AG08396 (cell line): ENCODE data around the gene EGFL8.
"Not testable (repeated sequence)": the region's sequence is repeated elsewhere in the genome, so short reads cannot be mapped to it uniquely, and the experiment has no call there.

Source experiments
- DNase-seq: peaks from one replicate; pipeline ENCODE4 v3.0.0; 2012; ENCODE audit warnings: low spot score, mixed read lengths

The EGFL8 gene

DNA sequence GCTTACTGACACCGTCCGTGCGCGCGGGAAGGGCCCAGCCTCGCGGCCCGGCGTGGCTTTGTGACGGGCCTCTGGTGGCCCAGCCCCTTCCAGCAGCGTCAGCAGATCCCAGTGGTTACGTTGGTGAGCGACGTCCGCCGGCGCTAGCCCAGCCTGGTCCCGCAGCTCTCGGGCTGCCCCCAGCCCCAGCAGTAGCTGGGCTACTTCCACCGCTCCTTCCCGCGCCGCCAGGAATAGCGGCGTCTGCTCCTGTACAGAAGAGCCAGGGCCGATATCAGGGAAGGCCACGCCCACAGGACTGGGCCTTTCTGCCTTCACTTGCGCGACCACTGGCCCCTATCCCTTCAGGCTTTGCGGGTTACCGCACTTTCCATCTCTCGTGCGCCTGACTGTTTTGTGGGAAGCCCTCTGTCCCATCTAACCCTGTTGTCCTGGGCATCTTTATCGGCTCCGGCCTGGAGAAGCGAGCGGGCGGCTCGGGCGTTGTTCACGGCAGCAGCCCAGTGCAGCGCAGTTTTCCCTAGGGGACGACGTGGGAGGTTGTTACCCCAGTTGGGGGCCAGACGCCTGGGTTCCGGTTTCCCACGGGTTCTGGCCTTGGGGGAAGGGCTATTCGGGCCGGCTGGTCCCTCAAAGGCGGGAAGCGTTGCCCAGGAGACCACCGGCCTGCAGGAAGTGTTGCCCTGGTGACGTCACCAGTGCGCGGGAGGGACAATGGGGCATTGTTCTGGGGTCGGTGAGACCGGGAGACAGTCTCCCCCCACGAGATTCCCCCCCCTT lies 31.7 kb downstream of the EGFL8 start:
- peak; percentile 77 for DNase-seq

DNA sequence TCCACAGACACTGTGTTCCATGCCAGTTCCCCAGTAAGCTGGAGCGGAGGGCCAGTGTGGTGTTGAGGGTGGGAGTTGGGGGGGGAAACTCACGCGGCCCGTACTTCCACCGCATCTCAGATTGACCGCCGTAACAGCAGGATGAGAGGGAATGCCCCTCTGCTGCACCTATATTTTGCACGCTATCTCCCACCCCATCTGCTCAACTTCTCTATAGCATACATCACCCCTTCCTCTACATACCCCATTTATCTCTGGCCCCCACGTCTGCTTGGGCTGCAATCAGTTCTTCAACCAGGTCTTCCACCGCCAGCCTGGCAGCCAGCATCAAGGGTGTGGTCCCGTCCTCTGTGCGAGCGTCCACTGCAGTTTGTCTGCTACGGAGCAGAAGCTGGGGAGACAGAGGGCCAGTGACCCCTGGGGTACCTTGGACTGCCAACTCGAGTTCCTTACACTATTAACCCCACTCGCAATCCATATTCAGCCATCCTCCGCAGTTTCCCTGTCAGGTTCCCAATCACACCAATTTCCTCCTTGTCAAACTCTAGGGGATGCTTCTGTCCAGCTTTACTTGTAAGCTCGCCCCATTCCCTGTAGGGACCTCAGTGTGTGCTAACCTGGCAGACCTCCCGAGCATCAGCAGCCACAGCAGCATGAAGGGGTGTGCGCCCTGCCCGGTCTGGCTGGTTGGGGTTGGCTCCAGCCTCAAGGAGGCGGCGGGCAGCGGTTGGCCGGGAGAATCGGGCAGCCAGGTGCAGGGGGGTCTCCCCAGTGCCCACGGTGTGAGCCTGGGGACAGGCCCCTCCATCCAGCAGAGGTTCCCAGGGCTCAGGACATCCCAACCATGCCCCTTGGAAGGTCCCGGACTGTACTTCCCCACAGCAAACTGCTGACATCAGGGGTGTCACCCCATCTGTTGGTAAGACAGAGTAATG lies 32.6 kb downstream of the EGFL8 start:
- DNase-seq, result no peak

DNA sequence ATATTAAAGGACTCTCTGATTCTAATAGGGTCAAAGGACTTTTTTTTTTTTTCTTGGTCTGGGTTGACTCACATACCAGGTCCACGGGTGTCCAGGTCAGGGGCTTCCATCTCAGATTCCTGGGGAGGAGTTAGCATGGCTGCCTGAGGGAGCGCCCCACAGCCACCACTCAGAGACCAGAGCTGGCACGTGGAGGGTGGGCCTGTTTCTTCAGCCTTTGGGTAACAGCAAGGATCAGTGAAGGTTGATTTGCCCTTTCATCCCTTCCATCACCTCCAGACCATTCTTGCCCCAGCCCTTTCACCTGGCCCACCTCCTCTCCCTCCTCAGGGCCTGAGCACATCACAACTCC lies 33.9 kb downstream of the EGFL8 start:
- no peak for DNase-seq

DNA sequence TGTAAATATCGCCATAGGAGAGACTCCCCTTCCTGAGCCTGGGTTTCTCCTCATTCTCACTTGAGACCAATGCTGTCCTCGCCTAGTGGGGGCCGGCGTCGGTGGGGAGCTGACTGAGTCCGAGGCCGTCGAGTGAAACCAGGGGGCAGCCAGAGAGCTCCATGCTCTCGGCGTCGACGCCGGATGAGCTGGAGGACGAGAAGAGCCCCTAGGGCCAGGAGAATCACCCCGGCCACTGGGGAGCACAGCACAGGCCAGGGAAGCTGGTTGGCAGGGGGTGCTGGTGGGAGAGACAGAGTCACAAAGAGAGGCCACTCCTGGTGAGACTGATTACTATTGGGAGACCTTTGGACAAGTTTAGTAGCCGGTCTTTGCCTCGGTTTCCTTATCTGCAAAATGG lies 34.5 kb downstream of the EGFL8 start:
- no peak for DNase-seq

DNA sequence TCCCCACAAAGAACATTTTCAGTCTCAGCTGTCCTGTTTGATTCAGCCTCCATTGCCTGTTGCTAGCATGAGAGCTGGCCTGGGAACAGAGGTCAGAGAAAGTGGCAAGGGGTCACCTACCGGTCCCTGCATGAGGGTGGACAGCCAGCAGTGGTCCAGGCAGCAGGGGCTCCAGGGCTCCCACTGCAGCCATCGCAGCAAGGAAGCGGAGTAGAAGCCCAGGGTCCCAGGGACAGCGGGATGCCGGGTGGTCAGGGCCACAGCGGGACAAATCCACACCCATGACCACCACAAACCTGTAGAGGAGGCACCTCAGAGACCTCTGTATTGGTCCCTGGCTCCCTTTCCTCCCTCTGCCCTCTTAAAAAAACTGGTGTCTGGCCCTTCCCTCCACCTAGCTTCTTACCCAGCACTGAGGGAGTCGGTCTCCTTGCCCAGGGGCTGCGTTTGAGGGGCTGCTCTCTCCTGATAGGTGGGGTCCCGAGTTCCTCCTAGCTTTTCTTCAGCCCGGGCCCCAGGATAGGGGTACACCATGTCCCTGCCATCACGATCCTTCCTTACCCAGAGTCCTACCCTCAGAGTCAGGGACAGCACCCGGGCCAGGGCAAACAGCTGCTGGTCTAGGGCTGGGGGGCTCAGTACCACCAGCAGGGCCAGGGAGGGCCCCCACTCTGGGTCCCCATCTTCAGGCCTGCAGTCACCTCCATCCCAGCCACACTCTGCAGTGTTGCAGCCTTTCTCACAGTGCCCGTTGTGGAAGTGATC lies 36.5 kb downstream of the EGFL8 start:
- no peak for DNase-seq

DNA sequence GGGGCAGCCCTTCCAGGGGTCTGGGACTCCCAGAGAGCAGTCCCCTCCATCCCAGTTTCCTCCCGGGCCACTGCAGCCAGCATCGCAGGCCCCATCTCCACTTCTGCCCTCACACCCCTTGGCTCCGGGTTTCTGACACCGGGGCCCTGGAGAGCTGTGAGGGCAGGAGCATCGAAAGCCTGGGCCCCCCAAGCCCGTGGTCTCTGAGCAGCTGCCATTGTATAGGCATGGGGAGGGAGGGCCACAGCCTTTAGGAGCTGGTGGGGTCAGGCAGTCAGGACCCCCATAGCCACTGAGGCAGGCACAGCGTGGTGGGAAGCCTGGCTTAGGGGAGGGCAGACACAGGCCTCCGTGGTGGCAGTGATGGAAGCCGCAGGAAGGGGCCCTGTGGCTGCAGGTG lies 37.8 kb downstream of the EGFL8 start:
- DNase-seq, result no peak

DNA sequence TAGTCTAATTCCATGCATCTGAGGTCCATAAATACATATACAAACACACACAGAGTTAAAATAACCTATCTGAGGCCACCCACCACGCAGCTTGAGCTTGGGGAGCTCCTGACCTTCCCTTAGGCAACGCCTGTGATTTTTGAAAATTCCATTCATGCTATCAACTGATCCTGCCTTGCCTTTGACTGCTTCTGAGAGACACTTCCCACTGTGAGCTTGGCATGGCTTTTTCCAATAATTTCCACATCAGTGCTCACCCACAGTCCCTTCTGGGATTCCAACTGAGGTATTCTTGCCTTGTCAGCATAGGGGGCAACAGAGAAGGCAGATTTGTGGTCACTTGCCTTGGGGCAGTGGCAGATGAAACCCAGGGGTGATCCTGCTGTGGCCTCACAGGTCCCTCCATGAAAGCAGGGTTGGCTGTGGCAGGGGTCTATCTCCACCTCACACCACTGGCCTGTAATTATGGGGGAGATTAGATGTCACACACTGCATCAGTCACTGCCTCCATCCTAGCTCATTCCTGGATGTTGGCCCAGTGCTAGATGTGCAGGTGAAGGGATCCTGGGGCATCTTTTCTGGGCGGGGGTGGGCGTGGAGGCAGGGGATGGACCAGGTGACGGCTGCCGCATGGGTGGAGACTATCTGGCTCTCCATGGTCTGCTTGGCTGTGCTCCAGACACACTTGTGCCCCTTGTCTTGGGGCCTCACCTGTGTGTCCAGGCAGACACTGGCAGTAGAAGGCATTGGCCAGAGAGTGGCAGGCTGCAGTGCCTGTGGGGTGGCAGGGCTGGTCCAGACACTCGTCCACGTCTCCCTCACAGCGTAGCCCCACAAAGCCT lies 39.3 kb downstream of the EGFL8 start:
- DNase-seq, result no peak

DNA sequence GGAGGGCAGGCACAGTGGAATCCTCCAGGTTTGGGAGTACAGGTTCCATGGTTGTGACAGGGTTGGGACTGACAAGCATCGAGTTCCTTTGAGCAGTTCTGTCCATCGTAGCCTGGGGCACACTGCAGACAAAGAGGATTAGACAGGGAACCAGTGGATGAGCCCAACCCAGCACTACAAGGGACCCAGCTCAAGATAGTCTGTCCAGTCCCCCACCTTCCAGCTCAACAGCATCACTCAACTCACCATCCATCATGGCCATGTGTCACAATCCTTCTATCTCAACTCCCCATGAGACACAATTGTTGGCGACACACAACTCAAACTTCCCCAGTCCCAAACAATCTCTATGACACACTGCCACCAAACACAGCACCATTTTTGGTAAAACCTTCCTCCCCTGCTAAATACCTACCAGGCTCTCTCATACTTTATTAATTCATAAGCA lies 39.9 kb downstream of the EGFL8 start:
- no peak for DNase-seq

DNA sequence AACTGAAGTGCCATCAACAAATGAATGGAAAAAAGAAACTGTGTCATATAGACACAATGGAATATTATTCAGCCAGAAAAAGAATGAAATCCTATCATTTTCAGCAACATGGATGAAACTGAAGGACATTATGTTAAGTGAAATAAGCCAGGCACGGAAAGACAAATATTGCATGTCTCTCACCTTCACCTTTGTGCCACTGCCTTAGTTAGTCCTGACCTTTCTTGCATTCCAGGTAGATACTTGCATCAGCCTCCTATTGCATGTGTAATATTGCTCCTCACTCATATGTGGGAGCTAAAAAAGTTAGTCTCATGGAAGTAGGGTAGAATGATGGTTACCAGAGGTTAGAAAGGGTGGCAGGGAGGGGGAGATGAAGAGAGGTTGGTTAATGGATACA lies 44.6 kb downstream of the EGFL8 start:
- no peak for DNase-seq

DNA sequence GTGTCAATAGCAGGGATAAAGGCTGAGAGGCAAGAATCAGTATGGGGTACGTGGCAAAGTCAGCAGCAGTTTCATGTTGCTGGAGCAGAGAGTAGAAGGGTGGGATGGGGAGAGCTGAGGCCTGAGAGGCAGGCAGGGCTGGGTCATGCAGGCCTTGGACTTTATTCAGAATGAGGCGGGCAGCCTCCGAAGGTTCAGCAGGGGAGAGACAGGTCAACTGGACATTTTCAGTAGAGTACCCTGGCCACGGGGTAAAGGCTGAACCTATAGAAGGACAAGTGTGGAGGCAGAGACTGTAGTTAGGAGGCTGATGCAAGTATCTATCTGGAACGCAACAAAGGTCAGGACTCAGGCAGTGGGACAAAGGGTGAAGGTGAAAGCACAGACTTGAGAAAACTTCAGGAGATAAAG lies 45.8 kb downstream of the EGFL8 start:
- DNase-seq, result no peak

DNA sequence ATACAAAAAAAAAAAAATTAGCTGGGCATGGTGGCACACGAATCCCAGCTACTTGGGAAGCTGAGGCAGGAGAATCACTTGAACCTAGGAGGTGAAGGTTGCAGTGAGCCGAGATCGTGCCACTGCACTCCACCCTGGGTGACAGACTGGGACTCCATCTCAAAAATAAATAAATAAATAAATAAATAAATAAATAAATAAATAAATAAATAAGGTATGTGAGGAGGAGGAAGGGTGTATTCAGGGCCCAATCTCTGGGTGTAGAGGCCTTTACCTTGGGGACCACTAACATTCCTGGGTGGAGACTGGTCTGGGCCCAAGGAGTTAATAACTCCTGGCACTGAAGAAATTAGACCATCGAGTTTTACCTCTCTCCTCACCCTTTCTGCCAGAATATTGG lies 47.0 kb downstream of the EGFL8 start:
- not testable (repeated sequence) for DNase-seq

DNA sequence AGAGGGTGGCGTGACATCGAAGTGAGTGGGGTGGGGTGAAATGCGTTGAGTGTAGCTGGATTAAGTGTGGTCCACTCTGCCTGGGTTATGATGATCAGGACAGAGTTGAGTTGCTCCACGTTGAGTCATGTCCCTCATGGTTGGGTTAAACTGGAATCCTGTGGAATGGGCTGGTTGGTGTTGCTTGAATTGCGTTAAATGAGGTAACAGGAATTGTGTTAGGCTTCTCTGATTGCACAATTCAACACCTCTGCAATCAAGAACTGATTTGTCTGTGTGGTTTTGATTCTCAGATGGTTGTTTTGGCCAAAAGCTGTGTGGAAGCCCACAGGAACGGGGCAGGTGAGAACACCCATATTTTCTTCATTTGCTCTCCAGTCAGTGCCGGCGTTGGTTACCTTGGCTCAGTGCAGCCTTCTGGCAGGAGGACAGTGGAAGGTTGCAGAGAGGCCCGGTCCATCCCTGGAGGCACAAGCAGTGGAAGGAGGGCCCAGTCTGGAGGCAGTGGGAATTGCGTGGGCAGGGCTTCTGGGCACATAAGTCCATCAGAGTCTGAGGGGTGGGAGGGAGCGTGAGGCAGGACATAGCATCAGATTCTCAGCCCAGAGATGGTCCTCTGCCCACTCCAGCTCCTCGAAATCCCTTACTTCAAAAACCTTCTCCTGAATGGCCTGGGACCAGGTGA lies 47.8 kb downstream of the EGFL8 start:
- no peak for DNase-seq

DNA sequence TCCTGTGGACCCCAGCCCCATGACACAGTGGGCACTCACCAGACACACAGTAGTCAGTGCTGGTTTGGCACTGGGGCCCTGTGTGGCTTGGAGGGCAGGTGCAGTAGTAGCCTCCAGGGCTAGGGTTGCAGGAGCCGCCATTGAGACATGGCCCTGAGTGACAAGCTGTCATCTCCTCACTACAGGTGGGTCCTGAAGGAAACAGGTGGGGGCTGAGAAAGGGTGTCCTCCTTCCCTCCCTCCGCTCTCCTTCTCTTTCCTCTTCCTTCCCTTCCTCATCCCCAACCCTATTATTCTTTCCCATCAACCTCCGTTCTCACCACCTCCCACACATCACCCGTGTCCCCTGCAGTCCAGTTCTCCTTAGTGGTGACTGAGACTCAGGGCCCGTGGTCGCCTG lies 49.3 kb downstream of the EGFL8 start:
- no peak for DNase-seq

DNA sequence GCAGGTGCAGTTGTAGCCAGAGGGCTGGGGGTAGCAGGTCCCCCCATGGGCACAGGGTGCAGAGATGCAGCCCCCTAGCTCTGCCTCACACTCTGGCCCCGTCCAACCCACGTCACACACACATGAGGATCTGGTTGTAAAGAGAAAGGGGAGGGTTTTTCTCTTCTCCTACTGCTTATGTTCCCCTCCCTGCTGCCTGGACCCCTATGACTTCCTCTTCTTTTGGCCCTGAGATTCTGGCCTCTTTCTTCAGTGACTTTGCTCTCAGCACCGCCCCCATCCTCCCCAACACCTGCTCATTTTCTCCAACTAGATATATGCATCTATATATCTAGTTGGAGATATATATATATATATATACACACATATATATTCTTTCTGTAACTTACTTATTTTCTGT lies 49.7 kb downstream of the EGFL8 start:
- no peak for DNase-seq

DNA sequence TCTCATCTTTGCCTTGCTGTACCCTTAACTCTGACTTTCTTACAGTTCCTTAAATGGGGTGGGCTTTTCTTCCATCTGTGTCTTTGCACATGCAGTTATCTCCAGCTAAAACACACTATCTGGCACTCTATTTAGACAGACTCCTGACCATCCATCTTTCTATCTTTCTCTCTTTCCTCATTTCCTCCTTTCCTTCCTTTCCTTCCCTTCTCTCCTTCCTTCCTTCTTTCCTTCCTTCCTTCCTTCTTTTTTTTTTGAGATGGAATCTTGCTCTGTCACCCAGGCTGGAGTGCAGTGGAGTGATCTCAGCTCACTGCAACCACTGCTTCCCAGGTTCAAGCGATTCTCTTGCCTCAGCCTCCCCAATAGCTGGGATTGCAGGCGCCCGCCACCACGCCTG lies 51.2 kb downstream of the EGFL8 start:
- DNase-seq, result no peak

DNA sequence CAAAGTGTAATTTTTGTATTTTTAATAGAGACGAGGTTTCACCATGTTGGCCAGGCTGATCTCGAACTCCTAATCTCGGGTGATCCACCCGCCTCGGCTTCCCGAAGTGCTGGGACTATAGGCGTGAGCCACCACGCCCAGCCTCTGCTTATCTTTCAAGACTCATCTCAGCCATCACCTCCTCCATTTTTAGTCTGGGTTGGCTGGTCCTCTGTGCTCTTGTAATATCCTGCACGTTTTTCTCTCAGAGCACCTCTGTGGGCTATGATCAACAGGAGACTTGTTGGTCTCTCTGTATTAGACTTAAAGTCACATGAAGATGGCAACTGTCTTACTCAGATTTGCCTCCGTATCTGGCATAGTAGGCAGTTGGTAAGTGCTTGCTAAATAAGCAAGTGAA lies 51.9 kb downstream of the EGFL8 start:
- DNase-seq, result no peak

DNA sequence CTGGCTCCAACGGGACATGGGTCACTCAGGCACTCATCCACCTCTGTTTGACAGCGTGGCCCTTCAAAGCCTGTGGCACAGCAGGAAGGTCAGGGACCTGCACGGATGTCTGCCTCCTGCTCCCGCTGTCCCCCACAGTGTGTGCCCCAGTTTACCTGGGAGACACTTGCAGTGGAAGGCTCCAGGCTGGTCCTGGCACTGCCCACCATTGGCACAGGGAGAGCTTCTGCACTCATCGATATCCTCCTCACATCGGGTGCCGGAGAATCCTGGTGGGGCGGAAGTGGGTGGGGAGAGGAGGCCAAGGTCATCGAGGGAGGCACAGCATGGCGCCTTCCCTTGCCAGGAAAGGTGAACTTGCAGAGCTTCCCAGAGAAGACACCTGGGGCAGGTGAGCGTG lies 52.6 kb downstream of the EGFL8 start:
- DNase-seq, result no peak
